Panc1 (cell line): ENCODE results near the gene CYP2J2.
"Not testable (repeated sequence)": the region's sequence is repeated elsewhere in the genome, so short reads cannot be mapped to it uniquely, and the experiment has no call there.

Experiments
- POLR2AphosphoS5 ChIP-seq: IDR thresholded peaks from 2 replicates; pipeline ENCODE4 v1.6.1; 2012; ENCODE audit warnings: mild to moderate bottlenecking, low read depth, low read length, moderate library complexity
- TF ChIP-seq, protein P1 (sequence below): fragments of 450-650 bp; IDR thresholded peaks from 2 replicates; pipeline ENCODE4 v1.5.1; 2017; ENCODE audit warnings: mild to moderate bottlenecking
- TF ChIP-seq, protein P2 (sequence below), 2 experiments: IDR thresholded peaks; 2 replicates each; pipeline ENCODE4 v1.6.1; 2011 to 2012; ENCODE audit warnings: low read depth in 2 of 2, control low read depth in 1 of 2, low read length in 1 of 2, mild to moderate bottlenecking in 1 of 2, moderate library complexity in 1 of 2; ENCODE audit not compliant: insufficient read depth in 1 of 2

DNA sequence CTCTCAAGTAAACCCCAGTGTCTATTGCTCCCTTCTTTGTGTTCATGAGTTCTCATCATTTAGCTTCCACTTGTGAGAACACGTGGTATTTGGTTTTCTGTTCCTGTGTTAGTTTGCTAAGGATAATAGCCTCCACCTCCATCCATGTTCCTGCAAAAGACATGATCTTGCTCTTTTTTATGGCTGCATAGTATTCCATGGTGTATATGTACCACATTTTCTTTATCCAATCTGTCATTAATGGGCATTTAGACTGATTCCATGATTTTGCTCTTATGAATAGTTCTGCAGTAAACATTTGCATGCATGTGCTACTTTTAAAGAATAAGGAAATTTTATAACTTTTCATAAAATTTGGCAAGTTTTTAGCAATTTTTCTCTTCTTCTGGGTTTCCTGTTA is 71.3 kb downstream of the CYP2J2 start:
- TF ChIP-seq, protein P1, sequence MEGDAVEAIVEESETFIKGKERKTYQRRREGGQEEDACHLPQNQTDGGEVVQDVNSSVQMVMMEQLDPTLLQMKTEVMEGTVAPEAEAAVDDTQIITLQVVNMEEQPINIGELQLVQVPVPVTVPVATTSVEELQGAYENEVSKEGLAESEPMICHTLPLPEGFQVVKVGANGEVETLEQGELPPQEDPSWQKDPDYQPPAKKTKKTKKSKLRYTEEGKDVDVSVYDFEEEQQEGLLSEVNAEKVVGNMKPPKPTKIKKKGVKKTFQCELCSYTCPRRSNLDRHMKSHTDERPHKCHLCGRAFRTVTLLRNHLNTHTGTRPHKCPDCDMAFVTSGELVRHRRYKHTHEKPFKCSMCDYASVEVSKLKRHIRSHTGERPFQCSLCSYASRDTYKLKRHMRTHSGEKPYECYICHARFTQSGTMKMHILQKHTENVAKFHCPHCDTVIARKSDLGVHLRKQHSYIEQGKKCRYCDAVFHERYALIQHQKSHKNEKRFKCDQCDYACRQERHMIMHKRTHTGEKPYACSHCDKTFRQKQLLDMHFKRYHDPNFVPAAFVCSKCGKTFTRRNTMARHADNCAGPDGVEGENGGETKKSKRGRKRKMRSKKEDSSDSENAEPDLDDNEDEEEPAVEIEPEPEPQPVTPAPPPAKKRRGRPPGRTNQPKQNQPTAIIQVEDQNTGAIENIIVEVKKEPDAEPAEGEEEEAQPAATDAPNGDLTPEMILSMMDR, result not testable (repeated sequence)
- not testable (repeated sequence) for TF ChIP-seq POLR2AphosphoS5
- TF ChIP-seq, protein P2, sequence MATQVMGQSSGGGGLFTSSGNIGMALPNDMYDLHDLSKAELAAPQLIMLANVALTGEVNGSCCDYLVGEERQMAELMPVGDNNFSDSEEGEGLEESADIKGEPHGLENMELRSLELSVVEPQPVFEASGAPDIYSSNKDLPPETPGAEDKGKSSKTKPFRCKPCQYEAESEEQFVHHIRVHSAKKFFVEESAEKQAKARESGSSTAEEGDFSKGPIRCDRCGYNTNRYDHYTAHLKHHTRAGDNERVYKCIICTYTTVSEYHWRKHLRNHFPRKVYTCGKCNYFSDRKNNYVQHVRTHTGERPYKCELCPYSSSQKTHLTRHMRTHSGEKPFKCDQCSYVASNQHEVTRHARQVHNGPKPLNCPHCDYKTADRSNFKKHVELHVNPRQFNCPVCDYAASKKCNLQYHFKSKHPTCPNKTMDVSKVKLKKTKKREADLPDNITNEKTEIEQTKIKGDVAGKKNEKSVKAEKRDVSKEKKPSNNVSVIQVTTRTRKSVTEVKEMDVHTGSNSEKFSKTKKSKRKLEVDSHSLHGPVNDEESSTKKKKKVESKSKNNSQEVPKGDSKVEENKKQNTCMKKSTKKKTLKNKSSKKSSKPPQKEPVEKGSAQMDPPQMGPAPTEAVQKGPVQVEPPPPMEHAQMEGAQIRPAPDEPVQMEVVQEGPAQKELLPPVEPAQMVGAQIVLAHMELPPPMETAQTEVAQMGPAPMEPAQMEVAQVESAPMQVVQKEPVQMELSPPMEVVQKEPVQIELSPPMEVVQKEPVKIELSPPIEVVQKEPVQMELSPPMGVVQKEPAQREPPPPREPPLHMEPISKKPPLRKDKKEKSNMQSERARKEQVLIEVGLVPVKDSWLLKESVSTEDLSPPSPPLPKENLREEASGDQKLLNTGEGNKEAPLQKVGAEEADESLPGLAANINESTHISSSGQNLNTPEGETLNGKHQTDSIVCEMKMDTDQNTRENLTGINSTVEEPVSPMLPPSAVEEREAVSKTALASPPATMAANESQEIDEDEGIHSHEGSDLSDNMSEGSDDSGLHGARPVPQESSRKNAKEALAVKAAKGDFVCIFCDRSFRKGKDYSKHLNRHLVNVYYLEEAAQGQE (IDR thresholded peaks at IDR 0.05; ENCODE audit: insufficient read depth in 1 of 2, low read depth in 2 of 2, low read length in 1 of 2), result not testable (repeated sequence)
